SK-N-SH treated with all-trans-retinoic acid at 6 μM for 48 hours (cell line): ENCODE data around the gene PNLIP.

ENCODE experiments used
- ATAC-seq: fragments of 200-7000 bp; cut with Tn5 transposase; 3 replicates; pipeline ENCODE4 v1.9.1; 2020; ENCODE audit warnings: mild to moderate bottlenecking, moderate library complexity
- ARNTL ChIP-seq: fragments of 450-650 bp; formaldehyde crosslinking; IDR thresholded peaks from 2 replicates; pipeline ENCODE4 v1.5.0; 2020; ENCODE audit warnings: low read depth, mild to moderate bottlenecking, moderate library complexity, borderline replicate concordance
- BACH2 ChIP-seq: fragments of 250-450 bp; sonication (Bioruptor Pico); IDR thresholded peaks from 2 replicates; pipeline ENCODE4 v1.9.0; 2021; ENCODE audit warnings: mild to moderate bottlenecking, borderline replicate concordance
- CREB5 ChIP-seq: fragments of 250-450 bp; sonication (Bioruptor Pico); IDR thresholded peaks from 2 replicates; pipeline ENCODE4 v1.5.1; 2020; ENCODE audit warnings: low read depth, mild to moderate bottlenecking, moderate library complexity
- CSDC2 ChIP-seq: fragments of 250-450 bp; sonication (Bioruptor Pico); IDR thresholded peaks from 2 replicates; pipeline ENCODE4 v1.5.0; 2020; ENCODE audit warnings: mild to moderate bottlenecking, moderate library complexity
- ESRRG ChIP-seq: fragments of 250-450 bp; sonication (Bioruptor Pico); IDR thresholded peaks from 2 replicates; pipeline ENCODE4 v1.6.1; 2021; ENCODE audit warnings: mild to moderate bottlenecking
- GLIS3 ChIP-seq: fragments of 250-450 bp; sonication (Bioruptor Pico); IDR thresholded peaks from 2 replicates; pipeline ENCODE4 v1.5.0; 2020; ENCODE audit warnings: mild to moderate bottlenecking, moderate library complexity
- ISL1 ChIP-seq: fragments of 250-450 bp; sonication (Bioruptor Pico); IDR thresholded peaks from 2 replicates; pipeline ENCODE4 v2.1.2; 2022; ENCODE audit warnings: mild to moderate bottlenecking, moderate library complexity
- OSR1 ChIP-seq: fragments of 250-450 bp; sonication (Bioruptor Pico); IDR thresholded peaks from 2 replicates; pipeline ENCODE4 v1.8.0; 2022; ENCODE audit warnings: moderate library complexity, mild to moderate bottlenecking, inconsistent platforms
- PATZ1 ChIP-seq: fragments of 250-450 bp; sonication (Bioruptor Pico); IDR thresholded peaks from 2 replicates; pipeline ENCODE4 v1.8.0; 2020; ENCODE audit warnings: mild to moderate bottlenecking, moderate library complexity, borderline replicate concordance
- POU6F1 ChIP-seq: fragments of 250-450 bp; sonication (Bioruptor Pico); IDR thresholded peaks from 2 replicates; pipeline ENCODE4 v1.8.0; 2021; ENCODE audit warnings: low read depth, mild to moderate bottlenecking, moderate library complexity, borderline replicate concordance
- PPARA ChIP-seq: fragments of 250-450 bp; sonication (Bioruptor Pico); IDR thresholded peaks from 2 replicates; pipeline ENCODE4 v1.5.0; 2020; ENCODE audit warnings: mild to moderate bottlenecking, borderline replicate concordance
- RARB ChIP-seq: fragments of 250-450 bp; sonication (Bioruptor Pico); IDR thresholded peaks from 2 replicates; pipeline ENCODE4 v1.8.0; 2021; ENCODE audit warnings: mild to moderate bottlenecking, moderate library complexity
- SNAI2 ChIP-seq: fragments of 250-450 bp; sonication (Bioruptor Pico); IDR thresholded peaks from 2 replicates; pipeline ENCODE4 v1.5.0; 2020; ENCODE audit warnings: mild to moderate bottlenecking, moderate library complexity
- TOX ChIP-seq: fragments of 250-450 bp; sonication (Bioruptor Pico); IDR thresholded peaks from 2 replicates; pipeline ENCODE4 v1.8.0; 2021; ENCODE audit warnings: mild to moderate bottlenecking, moderate library complexity, borderline replicate concordance
- TSHZ2 ChIP-seq: fragments of 250-450 bp; sonication (Bioruptor Pico); IDR thresholded peaks from 2 replicates; pipeline ENCODE4 v1.5.0; 2020; ENCODE audit warnings: mild to moderate bottlenecking, moderate library complexity
- ZFP3 ChIP-seq: fragments of 250-450 bp; sonication (Bioruptor Pico); IDR thresholded peaks from 2 replicates; pipeline ENCODE4 v1.5.0; 2020; ENCODE audit warnings: mild to moderate bottlenecking, moderate library complexity
- ZFP30 ChIP-seq: fragments of 450-650 bp; formaldehyde crosslinking; IDR thresholded peaks from 2 replicates; pipeline ENCODE4 v1.5.0; 2022; ENCODE audit warnings: mild to moderate bottlenecking, moderate library complexity
- ZNF565 ChIP-seq: fragments of 450-650 bp; formaldehyde crosslinking; conservative IDR thresholded peaks from 2 replicates; pipeline ENCODE4 v1.5.0; 2020; ENCODE audit warnings: low read depth, mild to moderate bottlenecking, moderate library complexity
- ZNF8 ChIP-seq: fragments of 450-650 bp; formaldehyde crosslinking; IDR thresholded peaks from 2 replicates; pipeline ENCODE4 v1.5.0; 2020; ENCODE audit warnings: mild to moderate bottlenecking, moderate library complexity

PNLIP gene

GRCh38 chr10:116545122-116545521 is 609 bp upstream of the PNLIP start (continued):
- no peak for TF ChIP-seq CREB5 (CRISPR knock-in tag)
- no peak for TF ChIP-seq ESRRG (CRISPR knock-in tag)
- TF ChIP-seq ZNF8: no peak
- TF ChIP-seq PPARA: no peak
- TF ChIP-seq ISL1 (CRISPR knock-in tag): no peak
- no peak for TF ChIP-seq OSR1 (CRISPR knock-in tag)

- ATAC-seq: no peak
- TF ChIP-seq GLIS3 (CRISPR knock-in tag): no peak
- TF ChIP-seq OSR1 (CRISPR knock-in tag): no peak
- TF ChIP-seq ZFP30 (CRISPR knock-in tag): no peak
- TF ChIP-seq ARNTL: no peak
- no peak for TF ChIP-seq BACH2 (CRISPR knock-in tag)
- TF ChIP-seq ZFP3 (CRISPR knock-in tag): no peak
- TF ChIP-seq ESRRG (CRISPR knock-in tag): no peak
- TF ChIP-seq SNAI2 (CRISPR knock-in tag): no peak
Observed at GRCh38 chr10:116548301-116548700, 2.6 kb downstream of the PNLIP start.

- ATAC-seq: no peak
- TF ChIP-seq SNAI2 (CRISPR knock-in tag): no peak
- TF ChIP-seq TOX: no peak
- TF ChIP-seq ISL1 (CRISPR knock-in tag): no peak
- no peak for TF ChIP-seq PATZ1 (CRISPR knock-in tag)
- TF ChIP-seq POU6F1 (CRISPR knock-in tag): no peak
- TF ChIP-seq CREB5 (CRISPR knock-in tag): no peak
- no peak for TF ChIP-seq ESRRG (CRISPR knock-in tag)
- no peak for TF ChIP-seq TSHZ2
- TF ChIP-seq CSDC2 (CRISPR knock-in tag): no peak
- TF ChIP-seq, all 23 proteins: peak for 0
Observed at GRCh38 chr10:116553378-116553980, 7.7 kb downstream of the PNLIP start.

GRCh38 chr10:116554628-116555027 is 8.9 kb downstream of the PNLIP start:
- TF ChIP-seq RARB (no peak), ZNF565 (CRISPR knock-in tag) (no peak), ZFP30 (CRISPR knock-in tag) (no peak), BACH2 (CRISPR knock-in tag) (no peak)
- TF ChIP-seq, all 23 proteins: peak for 0
- no peak for ATAC-seq
